NOMO-1 (cell line): ENCODE data around the gene SMIM14.
"Not testable (repeated sequence)": the region's sequence is repeated elsewhere in the genome, so short reads cannot be mapped to it uniquely, and the experiment has no call there.

Experiments
- DNase-seq, 2 experiments: peaks; one replicate each; lab custom pipeline; 2025; ENCODE audit not compliant: unreplicated experiment in 2 of 2; lab: John Stamatoyannopoulos, UW

Gene SMIM14

GRCh38 chr4:39608451-39608850 lies 30.2 kb downstream of the SMIM14 start:
- no peak for DNase-seq

GRCh38 chr4:39606747-39607146 lies 31.9 kb downstream of the SMIM14 start:
- DNase-seq = no peak

- DNase-seq = no peak
These were observed 40.8 kb downstream of the SMIM14 start for GRCh38 chr4:39597695-39598381.

- DNase-seq = no peak
These were observed 41.7 kb downstream of the SMIM14 start for GRCh38 chr4:39596971-39597370.

GRCh38 chr4:39591290-39591689 lies 47.4 kb downstream of the SMIM14 start:
- DNase-seq = no peak

- no peak for DNase-seq
These were observed 50.8 kb downstream of the SMIM14 start for GRCh38 chr4:39587881-39588280.

- DNase-seq = no peak
These were observed 63.7 kb downstream of the SMIM14 start for GRCh38 chr4:39574946-39575345.

- DNase-seq = no peak
These were observed 67.2 kb downstream of the SMIM14 start for GRCh38 chr4:39571504-39571903.

GRCh38 chr4:39571054-39571453 lies 67.6 kb downstream of the SMIM14 start:
- DNase-seq = no peak

- no peak for DNase-seq
These were observed 69.5 kb downstream of the SMIM14 start for GRCh38 chr4:39569209-39569608.

GRCh38 chr4:39568805-39569204 lies 69.9 kb downstream of the SMIM14 start:
- no peak for DNase-seq

- DNase-seq = no peak
These were observed 72.6 kb downstream of the SMIM14 start for GRCh38 chr4:39565878-39566600.

GRCh38 chr4:39563346-39563847 lies 75.3 kb downstream of the SMIM14 start:
- DNase-seq = no peak

- no peak for DNase-seq
These were observed 75.9 kb downstream of the SMIM14 start for GRCh38 chr4:39562792-39563191.

GRCh38 chr4:39559626-39560025 lies 79.0 kb downstream of the SMIM14 start:
- no peak for DNase-seq

- no peak for DNase-seq
These were observed 83.2 kb downstream of the SMIM14 start for GRCh38 chr4:39555472-39555871.

- no peak for DNase-seq
These were observed 90.1 kb downstream of the SMIM14 start for GRCh38 chr4:39548425-39549067.

GRCh38 chr4:39544580-39545315 lies 93.9 kb downstream of the SMIM14 start:
- no peak for DNase-seq

- not testable (repeated sequence) for DNase-seq
These were observed 94.6 kb downstream of the SMIM14 start for GRCh38 chr4:39544080-39544479.

GRCh38 chr4:39543034-39543433 lies 95.6 kb downstream of the SMIM14 start:
- no peak for DNase-seq

GRCh38 chr4:39542611-39543012 lies 96.1 kb downstream of the SMIM14 start:
- no peak for DNase-seq
